ENCODE data around the gene BAHCC1. TPM values are rescaled to one million over a fixed set of nuclear protein-coding genes. Genes with fewer than 3 reads are reported as not detected.

The BAHCC1 gene
- total and polyA plus RNA-seq, 2 of the 8 experiments (the other 6 are each of a cell fraction or from before 2014, with no cell fraction given), result 0.26 to 0.58 TPM

DNA sequence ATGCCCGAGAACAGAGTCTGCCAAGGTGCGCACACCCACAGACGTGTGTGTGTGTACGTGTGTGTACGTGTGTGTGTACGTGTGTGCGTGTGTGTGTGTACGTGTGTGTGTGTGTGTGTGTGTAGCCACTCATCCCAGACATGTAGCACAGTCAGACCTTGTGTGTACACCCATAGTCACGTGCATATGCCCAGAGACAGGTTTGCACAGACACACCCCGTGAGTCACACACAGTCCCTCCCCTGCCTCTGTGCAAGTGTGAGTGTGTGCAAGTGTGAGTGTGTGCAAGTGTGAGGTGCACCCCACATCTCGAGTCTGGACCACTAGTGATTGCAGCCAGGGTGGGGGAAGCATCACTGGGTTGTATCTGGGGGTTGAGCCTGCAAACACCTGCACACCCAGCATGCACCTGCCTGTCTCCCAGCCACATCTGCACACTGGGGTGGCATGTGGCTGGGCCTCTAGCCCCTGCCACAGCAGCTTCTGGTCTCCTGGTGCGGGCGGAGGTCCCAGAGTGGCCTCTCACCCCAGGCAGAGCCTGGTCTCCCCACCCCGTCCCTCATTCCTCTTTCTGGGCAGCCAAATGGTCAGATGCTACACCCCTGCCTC is 23.6 kb downstream of the BAHCC1 start (continued):
- TF ChIP-seq, protein P1, sequence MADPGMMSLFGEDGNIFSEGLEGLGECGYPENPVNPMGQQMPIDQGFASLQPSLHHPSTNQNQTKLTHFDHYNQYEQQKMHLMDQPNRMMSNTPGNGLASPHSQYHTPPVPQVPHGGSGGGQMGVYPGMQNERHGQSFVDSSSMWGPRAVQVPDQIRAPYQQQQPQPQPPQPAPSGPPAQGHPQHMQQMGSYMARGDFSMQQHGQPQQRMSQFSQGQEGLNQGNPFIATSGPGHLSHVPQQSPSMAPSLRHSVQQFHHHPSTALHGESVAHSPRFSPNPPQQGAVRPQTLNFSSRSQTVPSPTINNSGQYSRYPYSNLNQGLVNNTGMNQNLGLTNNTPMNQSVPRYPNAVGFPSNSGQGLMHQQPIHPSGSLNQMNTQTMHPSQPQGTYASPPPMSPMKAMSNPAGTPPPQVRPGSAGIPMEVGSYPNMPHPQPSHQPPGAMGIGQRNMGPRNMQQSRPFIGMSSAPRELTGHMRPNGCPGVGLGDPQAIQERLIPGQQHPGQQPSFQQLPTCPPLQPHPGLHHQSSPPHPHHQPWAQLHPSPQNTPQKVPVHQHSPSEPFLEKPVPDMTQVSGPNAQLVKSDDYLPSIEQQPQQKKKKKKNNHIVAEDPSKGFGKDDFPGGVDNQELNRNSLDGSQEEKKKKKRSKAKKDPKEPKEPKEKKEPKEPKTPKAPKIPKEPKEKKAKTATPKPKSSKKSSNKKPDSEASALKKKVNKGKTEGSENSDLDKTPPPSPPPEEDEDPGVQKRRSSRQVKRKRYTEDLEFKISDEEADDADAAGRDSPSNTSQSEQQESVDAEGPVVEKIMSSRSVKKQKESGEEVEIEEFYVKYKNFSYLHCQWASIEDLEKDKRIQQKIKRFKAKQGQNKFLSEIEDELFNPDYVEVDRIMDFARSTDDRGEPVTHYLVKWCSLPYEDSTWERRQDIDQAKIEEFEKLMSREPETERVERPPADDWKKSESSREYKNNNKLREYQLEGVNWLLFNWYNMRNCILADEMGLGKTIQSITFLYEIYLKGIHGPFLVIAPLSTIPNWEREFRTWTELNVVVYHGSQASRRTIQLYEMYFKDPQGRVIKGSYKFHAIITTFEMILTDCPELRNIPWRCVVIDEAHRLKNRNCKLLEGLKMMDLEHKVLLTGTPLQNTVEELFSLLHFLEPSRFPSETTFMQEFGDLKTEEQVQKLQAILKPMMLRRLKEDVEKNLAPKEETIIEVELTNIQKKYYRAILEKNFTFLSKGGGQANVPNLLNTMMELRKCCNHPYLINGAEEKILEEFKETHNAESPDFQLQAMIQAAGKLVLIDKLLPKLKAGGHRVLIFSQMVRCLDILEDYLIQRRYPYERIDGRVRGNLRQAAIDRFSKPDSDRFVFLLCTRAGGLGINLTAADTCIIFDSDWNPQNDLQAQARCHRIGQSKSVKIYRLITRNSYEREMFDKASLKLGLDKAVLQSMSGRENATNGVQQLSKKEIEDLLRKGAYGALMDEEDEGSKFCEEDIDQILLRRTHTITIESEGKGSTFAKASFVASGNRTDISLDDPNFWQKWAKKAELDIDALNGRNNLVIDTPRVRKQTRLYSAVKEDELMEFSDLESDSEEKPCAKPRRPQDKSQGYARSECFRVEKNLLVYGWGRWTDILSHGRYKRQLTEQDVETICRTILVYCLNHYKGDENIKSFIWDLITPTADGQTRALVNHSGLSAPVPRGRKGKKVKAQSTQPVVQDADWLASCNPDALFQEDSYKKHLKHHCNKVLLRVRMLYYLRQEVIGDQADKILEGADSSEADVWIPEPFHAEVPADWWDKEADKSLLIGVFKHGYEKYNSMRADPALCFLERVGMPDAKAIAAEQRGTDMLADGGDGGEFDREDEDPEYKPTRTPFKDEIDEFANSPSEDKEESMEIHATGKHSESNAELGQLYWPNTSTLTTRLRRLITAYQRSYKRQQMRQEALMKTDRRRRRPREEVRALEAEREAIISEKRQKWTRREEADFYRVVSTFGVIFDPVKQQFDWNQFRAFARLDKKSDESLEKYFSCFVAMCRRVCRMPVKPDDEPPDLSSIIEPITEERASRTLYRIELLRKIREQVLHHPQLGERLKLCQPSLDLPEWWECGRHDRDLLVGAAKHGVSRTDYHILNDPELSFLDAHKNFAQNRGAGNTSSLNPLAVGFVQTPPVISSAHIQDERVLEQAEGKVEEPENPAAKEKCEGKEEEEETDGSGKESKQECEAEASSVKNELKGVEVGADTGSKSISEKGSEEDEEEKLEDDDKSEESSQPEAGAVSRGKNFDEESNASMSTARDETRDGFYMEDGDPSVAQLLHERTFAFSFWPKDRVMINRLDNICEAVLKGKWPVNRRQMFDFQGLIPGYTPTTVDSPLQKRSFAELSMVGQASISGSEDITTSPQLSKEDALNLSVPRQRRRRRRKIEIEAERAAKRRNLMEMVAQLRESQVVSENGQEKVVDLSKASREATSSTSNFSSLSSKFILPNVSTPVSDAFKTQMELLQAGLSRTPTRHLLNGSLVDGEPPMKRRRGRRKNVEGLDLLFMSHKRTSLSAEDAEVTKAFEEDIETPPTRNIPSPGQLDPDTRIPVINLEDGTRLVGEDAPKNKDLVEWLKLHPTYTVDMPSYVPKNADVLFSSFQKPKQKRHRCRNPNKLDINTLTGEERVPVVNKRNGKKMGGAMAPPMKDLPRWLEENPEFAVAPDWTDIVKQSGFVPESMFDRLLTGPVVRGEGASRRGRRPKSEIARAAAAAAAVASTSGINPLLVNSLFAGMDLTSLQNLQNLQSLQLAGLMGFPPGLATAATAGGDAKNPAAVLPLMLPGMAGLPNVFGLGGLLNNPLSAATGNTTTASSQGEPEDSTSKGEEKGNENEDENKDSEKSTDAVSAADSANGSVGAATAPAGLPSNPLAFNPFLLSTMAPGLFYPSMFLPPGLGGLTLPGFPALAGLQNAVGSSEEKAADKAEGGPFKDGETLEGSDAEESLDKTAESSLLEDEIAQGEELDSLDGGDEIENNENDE (IDR thresholded peaks at IDR 0.05; ENCODE audit: insufficient replicate concordance, low read length), result no peak
- TF ChIP-seq SUZ12 (IDR thresholded peaks at IDR 0.05; ENCODE audit: low read length) (no peak), KDM5A (IDR thresholded peaks at IDR 0.05; ENCODE audit: low read length) (no peak), NANOG (IDR thresholded peaks at IDR 0.05; ENCODE audit: insufficient read depth, low read depth, low read length, poor library complexity, severe bottlenecking) (no peak), RFX5 (IDR thresholded peaks at IDR 0.05; ENCODE audit: borderline replicate concordance, low read depth, low read length) (no peak), POU5F1 (IDR thresholded peaks at IDR 0.05; ENCODE audit: low read depth, low read length) (no peak), BCL11A (IDR thresholded peaks at IDR 0.05; ENCODE audit: low read depth in 2 of 2, low read length in 2 of 2) (no peak), YY1 (IDR thresholded peaks at IDR 0.05; ENCODE audit: low read depth, low read length) (no peak), MAFK (IDR thresholded peaks at IDR 0.05; ENCODE audit: low read depth, low read length) (no peak)
- TF ChIP-seq, protein P2, sequence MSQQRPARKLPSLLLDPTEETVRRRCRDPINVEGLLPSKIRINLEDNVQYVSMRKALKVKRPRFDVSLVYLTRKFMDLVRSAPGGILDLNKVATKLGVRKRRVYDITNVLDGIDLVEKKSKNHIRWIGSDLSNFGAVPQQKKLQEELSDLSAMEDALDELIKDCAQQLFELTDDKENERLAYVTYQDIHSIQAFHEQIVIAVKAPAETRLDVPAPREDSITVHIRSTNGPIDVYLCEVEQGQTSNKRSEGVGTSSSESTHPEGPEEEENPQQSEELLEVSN (IDR thresholded peaks at IDR 0.05), result no peak

Data from H1 (cell line).